ENCODE data around the gene PLXND1. TPM values are rescaled to one million over a fixed set of nuclear protein-coding genes. Genes with fewer than 3 reads are reported as not detected.

The PLXND1 gene
- total RNA-seq, 4 donors from 2014 or later, result 191 to 351 (median 205) TPM

- no peak for TF ChIP-seq CTCF (IDR thresholded peaks at IDR 0.05; ENCODE audit: low read depth)
Measured at GRCh38 chr3:129625072-129625874, 18.8 kb upstream of the PLXND1 start.

GRCh38 chr3:129624347-129625071 lies 18.0 kb upstream of the PLXND1 start:
- no peak for TF ChIP-seq CTCF (IDR thresholded peaks at IDR 0.05; ENCODE audit: low read depth)

GRCh38 chr3:129623447-129624118 lies 17.1 kb upstream of the PLXND1 start:
- no peak for TF ChIP-seq CTCF (IDR thresholded peaks at IDR 0.05; ENCODE audit: low read depth)

GRCh38 chr3:129622933-129623332 lies 16.5 kb upstream of the PLXND1 start:
- no peak for TF ChIP-seq CTCF (IDR thresholded peaks at IDR 0.05; ENCODE audit: low read depth)

GRCh38 chr3:129622226-129622874 lies 15.9 kb upstream of the PLXND1 start:
- TF ChIP-seq CTCF (IDR thresholded peaks at IDR 0.05; ENCODE audit: low read depth), result no peak

GRCh38 chr3:129621626-129622225 lies 15.2 kb upstream of the PLXND1 start:
- no peak for TF ChIP-seq CTCF (IDR thresholded peaks at IDR 0.05; ENCODE audit: low read depth)
